CD14-positive monocyte (primary cell): ENCODE data around the gene JAML. TPM values are rescaled to one million over a fixed set of nuclear protein-coding genes. Genes with fewer than 3 reads are reported as not detected.

Experiments used
- DNase-seq, 3 donors: peaks; one replicate each; pipeline ENCODE4 v3.0.0-alpha.2; 2011 to 2022
- H2AFZ ChIP-seq: 2 replicates; pipeline ENCODE4 v1.6.0; 2012; ENCODE audit warnings: mild to moderate bottlenecking, low read depth, low read length, inconsistent platforms; ENCODE audit not compliant: insufficient read depth, poor library complexity, severe bottlenecking
- H3K27ac ChIP-seq, 2 donors: 1 replicate in 1 of 2; 2 replicates in 1 of 2; pipeline ENCODE4 v1.5.1; 2012 to 2013; ENCODE audit warnings: low read length in 2 of 2, control low read depth in 1 of 2, inconsistent platforms in 1 of 2, low read depth in 1 of 2, mild to moderate bottlenecking in 1 of 2
- H3K27me3 ChIP-seq, 2 donors: one replicate each; pipeline versions ENCODE4 v1.6.0 to v1.6.1; 2011 to 2013; ENCODE audit warnings: low read length in 2 of 2; ENCODE audit not compliant: control insufficient read depth in 2 of 2, insufficient read depth in 2 of 2
- H3K36me3 ChIP-seq, 2 donors: replicated peaks in 1 of 2; 1 replicate in 1 of 2; 2 replicates in 1 of 2; pipeline versions ENCODE4 v1.5.1 to v1.6.1; 2012 to 2013; ENCODE audit warnings: low read length in 2 of 2, control low read depth in 1 of 2, inconsistent platforms in 1 of 2, mild to moderate bottlenecking in 1 of 2; ENCODE audit not compliant: insufficient read depth in 2 of 2, control insufficient read depth in 1 of 2
- H3K4me1 ChIP-seq, 2 donors: 1 replicate in 1 of 2; 2 replicates in 1 of 2; pipeline versions ENCODE4 v1.5.1 to v1.6.1; 2012 to 2013; ENCODE audit warnings: low read length in 2 of 2, control low read depth in 1 of 2, inconsistent platforms in 1 of 2, mild to moderate bottlenecking in 1 of 2, moderate library complexity in 1 of 2; ENCODE audit not compliant: insufficient read depth in 2 of 2, control insufficient read depth in 1 of 2
- H3K4me2 ChIP-seq: replicated peaks from 2 replicates; pipeline ENCODE3; 2012; ENCODE audit warnings: low read length, moderate library complexity, mild to moderate bottlenecking; ENCODE audit not compliant: poor library complexity, severe bottlenecking; ENCODE audit errors: extremely low read depth
- H3K4me3 ChIP-seq, 3 experiments: fragments of 200-600 bp in 1 of 3; sonication (generic) in 1 of 3; replicated peaks in 1 of 3; 1 replicate in 2 of 3; 2 replicates in 1 of 3; pipeline ENCODE4 v1.5.1; 2011 to 2013; ENCODE audit warnings: low read length in 3 of 3, mild to moderate bottlenecking in 3 of 3, control low read depth in 2 of 3, low read depth in 2 of 3, inconsistent platforms in 1 of 3, moderate library complexity in 1 of 3
- H3K79me2 ChIP-seq: 2 replicates; pipeline ENCODE4 v1.6.0; 2012; ENCODE audit warnings: mild to moderate bottlenecking, control low read depth, inconsistent platforms, low read length, moderate library complexity; ENCODE audit not compliant: insufficient read depth
- H3K9ac ChIP-seq: 2 replicates; pipeline ENCODE4 v1.6.0; 2017; ENCODE audit warnings: low read length, mild to moderate bottlenecking; ENCODE audit not compliant: insufficient read depth, poor library complexity, severe bottlenecking
- H3K9me3 ChIP-seq, 2 donors: replicated peaks in 1 of 2; 1 replicate in 1 of 2; 2 replicates in 1 of 2; pipeline versions ENCODE4 v1.5.1 to v1.6.1; 2012 to 2013; ENCODE audit warnings: low read length in 2 of 2, control low read depth in 1 of 2; ENCODE audit not compliant: control insufficient read depth in 1 of 2, insufficient read depth in 1 of 2
- H4K20me1 ChIP-seq: 2 replicates; pipeline ENCODE4 v1.6.0; 2012; ENCODE audit warnings: mild to moderate bottlenecking, low read length, control low read depth, moderate library complexity; ENCODE audit not compliant: insufficient read depth
- H3K27ac Mint-ChIP-seq, 7 donors: one replicate each; pipeline ENCODE4 v1.8.0; 2020; ENCODE audit warnings: mild to moderate bottlenecking in 7 of 7, mixed read lengths in 7 of 7, moderate library complexity in 6 of 7, inconsistent platforms in 2 of 7
- H3K27me3 Mint-ChIP-seq, 3 donors: one replicate each; pipeline ENCODE4 v1.8.0; 2021 to 2022; ENCODE audit warnings: low read depth in 3 of 3, mild to moderate bottlenecking in 3 of 3, mixed read lengths in 3 of 3, moderate library complexity in 3 of 3, inconsistent platforms in 1 of 3
- H3K36me3 Mint-ChIP-seq, 2 donors: one replicate each; pipeline ENCODE4 v1.8.0; 2020; ENCODE audit warnings: mixed read lengths in 2 of 2, inconsistent platforms in 1 of 2, mild to moderate bottlenecking in 1 of 2
- H3K4me1 Mint-ChIP-seq: one replicate; pipeline ENCODE4 v1.8.0; 2020; ENCODE audit warnings: mild to moderate bottlenecking, mixed read lengths
- H3K4me3 Mint-ChIP-seq, 2 donors: one replicate each; pipeline ENCODE4 v1.8.0; 2020; ENCODE audit warnings: mild to moderate bottlenecking in 2 of 2, mixed read lengths in 2 of 2, moderate library complexity in 1 of 2
- H3K9me3 Mint-ChIP-seq, 7 donors: one replicate each; pipeline ENCODE4 v1.8.0; 2020 to 2022; ENCODE audit warnings: mixed read lengths in 7 of 7, mild to moderate bottlenecking in 6 of 7, moderate library complexity in 6 of 7, inconsistent platforms in 2 of 7
- CTCF ChIP-seq: fragments of 200-600 bp; IDR thresholded peaks from one replicate; pipeline ENCODE4 v1.8.0; 2022; ENCODE audit warnings: antibody characterized with exemption, mild to moderate bottlenecking
- WGBS: methylation state at CpG from one replicate; pipeline ENCODE4 v1.1.5; 2013; ENCODE audit warnings: missing lambda C conversion rate; ENCODE audit not compliant: insufficient coverage; 5-methylcytosine and 5-hydroxymethylcytosine counted together
- intact Hi-C, 2 donors: fragments of 100-400 bp; cut with micrococcal nuclease; formaldehyde crosslinking; loops; one replicate each; pipeline versions ENCODE4 v1.15.0 to v1.15.1; 2023
- polyA plus RNA-seq, 3 donors: library from polyadenylated mRNA; depleted of rRNA in 1 of 3; unstranded in 2 of 3; stranded (reverse) in 1 of 3; fragments of 300-500 nt in 2 of 3; fragments of >200 nt in 1 of 3; fragmentation: Illumina TruSeq in 2 of 3; gene quantifications; 1 replicate in 2 of 3; 2 replicates in 1 of 3; pipeline ENCODE4 v1.2.3, GENCODE V29; 2012 to 2021

Gene JAML
- polyA plus RNA-seq, 3 donors = 316 to 968 (median 748) TPM

GRCh38 chr11:118236170-118236569 is 11.4 kb upstream of the JAML start:
- Mint-ChIP-seq H3K36me3 (peaks cover 6 to 37% of the 10 kb centered on the region in 2 donors), H3K4me3 (no peak overlapping the region), H3K4me1 (peaks cover 72% of the 10 kb centered on the region), H3K27me3 (peaks cover 0 to 2% (median 0%) of the 10 kb centered on the region in 3 donors), H3K27ac (peak overlapping the region in 4 of 7 donors; percentile 2 to 68 (median 39)), H3K9me3 (peaks cover 0 to 1% (median 0%) of the 10 kb centered on the region in 7 donors)
- Histone ChIP-seq H3K79me2 (peaks cover 21% of the 10 kb centered on the region), H3K4me3 (no peak overlapping the region), H3K9me3 (no peaks in the 10 kb centered on the region), H3K27me3 (no peaks in the 10 kb centered on the region), H3K4me1 (peaks cover 67 to 71% of the 10 kb centered on the region in 2 donors), H3K4me2 (no peak overlapping the region), H3K27ac (peak overlapping the region in 1 of 2 donors; percentile 18), H3K9ac (no peak overlapping the region), H3K36me3 (peaks cover 21 to 37% of the 10 kb centered on the region in 2 donors), H4K20me1 (no peaks in the 10 kb centered on the region), H2AFZ (no peak overlapping the region)
- no peak for TF ChIP-seq CTCF
- no CpG with 5 or more reads among the region's 2 CpGs for WGBS
- intact Hi-C loops = no loop called here
- no peak for DNase-seq

GRCh38 chr11:118234833-118235232 is 10.0 kb upstream of the JAML start:
- H3K4me1 ChIP-seq = peaks cover 67 to 71% of the 10 kb centered on the region in 2 donors
- no peak overlapping the region for H3K27ac Mint-ChIP-seq

More at GRCh38 chr11:118234833-118235232, 10.0 kb upstream of the JAML start:
- no peak for TF ChIP-seq CTCF
- no peaks in the 10 kb centered on the region for H3K27me3 Mint-ChIP-seq
- Histone ChIP-seq H3K79me2 (peaks cover 21% of the 10 kb centered on the region), H3K27me3 (no peaks in the 10 kb centered on the region), H3K27ac (no peak overlapping the region), H3K36me3 (peaks cover 21 to 37% of the 10 kb centered on the region in 2 donors), H3K9ac (no peak overlapping the region), H4K20me1 (no peaks in the 10 kb centered on the region), H3K4me2 (no peak overlapping the region), H2AFZ (no peak overlapping the region), H3K9me3 (no peaks in the 10 kb centered on the region), H3K4me3 (no peak overlapping the region)
- peaks cover 0 to 1% (median 0%) of the 10 kb centered on the region in 7 donors for H3K9me3 Mint-ChIP-seq
- peaks cover 8 to 37% of the 10 kb centered on the region in 2 donors for H3K36me3 Mint-ChIP-seq
- intact Hi-C loops = no loop called here
- no peak for DNase-seq
- no peak overlapping the region for H3K4me3 Mint-ChIP-seq
- peaks cover 62% of the 10 kb centered on the region for H3K4me1 Mint-ChIP-seq
- no CpG with 5 or more reads among the region's 5 CpGs for WGBS
